Esophagus muscularis mucosa (tissue), 4 donors: Measurements from ENCODE around the gene DIP2B.

Experiments
- CTCF ChIP-seq, 3 experiments: fragments of 200-600 bp in 2 of 3; fragments of 450-650 bp in 1 of 3; sonication (generic) in 2 of 3; IDR thresholded peaks; one replicate each; pipeline ENCODE4 v1.5.1; 2017 to 2019; ENCODE audit warnings: antibody characterized with exemption in 3 of 3, mild to moderate bottlenecking in 2 of 3, moderate library complexity in 1 of 3
- EP300 ChIP-seq: sonication (generic); formaldehyde crosslinking; IDR thresholded peaks from one replicate; pipeline ENCODE4 v1.6.1; 2017; ENCODE audit warnings: antibody characterized with exemption
- POLR2A ChIP-seq: fragments of 450-650 bp; IDR thresholded peaks from one replicate; pipeline ENCODE4 v1.6.1; 2017; ENCODE audit warnings: antibody characterized with exemption, moderate library complexity, mild to moderate bottlenecking, low read depth
- POLR2AphosphoS5 ChIP-seq, 2 donors: sonication (generic); formaldehyde crosslinking; IDR thresholded peaks; one replicate each; pipeline ENCODE4 v1.6.1; 2017; ENCODE audit warnings: antibody characterized with exemption in 2 of 2

DNA sequence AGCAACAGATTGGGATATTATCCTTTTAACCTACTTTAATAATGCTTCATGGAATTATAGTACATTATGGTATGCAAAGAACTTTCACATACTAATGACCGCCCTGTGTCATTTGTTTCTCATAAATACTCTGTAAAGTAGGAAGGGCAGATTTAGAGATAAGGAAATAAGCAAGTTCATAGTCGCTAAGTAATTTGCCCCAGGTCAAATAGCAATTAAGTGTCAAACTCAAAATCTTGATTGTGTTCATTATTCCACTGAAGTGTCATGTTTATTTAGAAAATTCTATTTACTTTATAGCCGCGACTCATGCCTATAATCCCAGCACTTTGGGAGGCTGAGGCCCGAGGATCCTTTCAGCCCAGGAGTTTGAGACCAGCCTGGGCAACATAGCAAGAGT lies 160.4 kb downstream of the DIP2B start:
- TF ChIP-seq CTCF (IDR thresholded peaks at IDR 0.05), result no peak
- TF ChIP-seq POLR2AphosphoS5 (IDR thresholded peaks at IDR 0.05), result no peak
- no peak for TF ChIP-seq EP300
- TF ChIP-seq POLR2A, result no peak
